Measurements from ENCODE around the gene CDH16.

CDH16 gene

GRCh38 chr16:66925322-66925840, 6.7 kb upstream of the CDH16 start, which contains the start of gene RRAD:
Gene RRAD, minus strand, starts transcription at chr16:66925535. Its CDS starts 356 bp downstream, at chr16:66925179.
- H3K27ac ChIP-seq = no peak within 1 kb of the TSS
- no peak for TF ChIP-seq CTCF (conservative IDR thresholded peaks at IDR 0.05)
- no peak for TF ChIP-seq ZFX (IDR thresholded peaks at IDR 0.05)

GRCh38 chr16:66924527-66925321, 6.0 kb upstream of the CDH16 start:
- TF ChIP-seq CTCF (conservative IDR thresholded peaks at IDR 0.05) (no peak; the same call in 1 of the 2 replicates), ZFX (IDR thresholded peaks at IDR 0.05) (no peak)
- no peak overlapping the region for H3K27ac ChIP-seq

- no peak overlapping the region for H3K27ac ChIP-seq
- TF ChIP-seq CTCF (conservative IDR thresholded peaks at IDR 0.05) (no peak), ZFX (IDR thresholded peaks at IDR 0.05) (no peak)
These were observed 5.2 kb upstream of the CDH16 start for GRCh38 chr16:66923866-66924265.

GRCh38 chr16:66923247-66923731, 4.6 kb upstream of the CDH16 start:
- TF ChIP-seq CTCF (conservative IDR thresholded peaks at IDR 0.05) = no peak
- no peak for TF ChIP-seq ZFX (IDR thresholded peaks at IDR 0.05)
- no peak overlapping the region for H3K27ac ChIP-seq

GRCh38 chr16:66921729-66922450, 3.2 kb upstream of the CDH16 start:
- H3K27ac ChIP-seq = no peak overlapping the region
- TF ChIP-seq ZFX (IDR thresholded peaks at IDR 0.05) = no peak
- no peak for TF ChIP-seq CTCF (conservative IDR thresholded peaks at IDR 0.05)

- TF ChIP-seq CTCF (conservative IDR thresholded peaks at IDR 0.05) = no peak
- TF ChIP-seq ZFX (IDR thresholded peaks at IDR 0.05) = no peak
- no peak overlapping the region for H3K27ac ChIP-seq
These were observed 2.4 kb upstream of the CDH16 start for GRCh38 chr16:66920924-66921680.
